Measurements from ENCODE around the gene VDR.

DNA sequence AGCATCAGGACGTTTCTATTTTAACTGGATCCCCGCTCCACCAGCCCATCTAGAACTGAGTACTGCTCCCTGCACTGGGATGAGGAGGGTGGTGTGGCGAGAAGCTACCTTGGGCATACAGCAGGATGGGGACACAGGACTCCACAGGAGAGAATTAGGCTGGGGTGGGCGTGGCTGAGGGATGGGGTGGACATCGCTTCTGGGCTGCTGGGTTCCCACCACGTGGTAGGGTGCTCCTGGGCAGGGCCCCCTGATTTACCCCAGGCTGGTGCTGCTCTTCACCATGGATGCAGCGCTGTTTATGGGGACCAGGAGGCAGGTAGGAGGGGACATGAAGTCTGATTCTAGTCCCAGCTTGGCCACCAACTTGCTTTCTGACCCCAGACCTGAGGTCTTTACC, 41.9 kb downstream of the VDR start:
- TF ChIP-seq POLR2A (IDR thresholded peaks at IDR 0.05), result no peak
- TF ChIP-seq, protein P1, sequence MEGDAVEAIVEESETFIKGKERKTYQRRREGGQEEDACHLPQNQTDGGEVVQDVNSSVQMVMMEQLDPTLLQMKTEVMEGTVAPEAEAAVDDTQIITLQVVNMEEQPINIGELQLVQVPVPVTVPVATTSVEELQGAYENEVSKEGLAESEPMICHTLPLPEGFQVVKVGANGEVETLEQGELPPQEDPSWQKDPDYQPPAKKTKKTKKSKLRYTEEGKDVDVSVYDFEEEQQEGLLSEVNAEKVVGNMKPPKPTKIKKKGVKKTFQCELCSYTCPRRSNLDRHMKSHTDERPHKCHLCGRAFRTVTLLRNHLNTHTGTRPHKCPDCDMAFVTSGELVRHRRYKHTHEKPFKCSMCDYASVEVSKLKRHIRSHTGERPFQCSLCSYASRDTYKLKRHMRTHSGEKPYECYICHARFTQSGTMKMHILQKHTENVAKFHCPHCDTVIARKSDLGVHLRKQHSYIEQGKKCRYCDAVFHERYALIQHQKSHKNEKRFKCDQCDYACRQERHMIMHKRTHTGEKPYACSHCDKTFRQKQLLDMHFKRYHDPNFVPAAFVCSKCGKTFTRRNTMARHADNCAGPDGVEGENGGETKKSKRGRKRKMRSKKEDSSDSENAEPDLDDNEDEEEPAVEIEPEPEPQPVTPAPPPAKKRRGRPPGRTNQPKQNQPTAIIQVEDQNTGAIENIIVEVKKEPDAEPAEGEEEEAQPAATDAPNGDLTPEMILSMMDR (IDR thresholded peaks at IDR 0.05), result no peak

Measured in adrenal gland (tissue), 5 donors.